Neural progenitor cell (in vitro differentiated cells): ENCODE measurements around the gene OR2T27. TPM values are rescaled to one million over a fixed set of nuclear protein-coding genes. Genes with fewer than 3 reads are reported as not detected.
"Not testable (repeated sequence)": the region's sequence is repeated elsewhere in the genome, so short reads cannot be mapped to it uniquely, and the experiment has no call there.

Source experiments
- DNase-seq: peaks from one replicate; pipeline ENCODE4 v3.0.0-alpha.2; 2016; ENCODE audit warnings: low spot score
- H2AFZ ChIP-seq: fragments of 200-600 bp; sonication (generic); replicated peaks from 2 replicates; pipeline ENCODE4 v1.6.1; 2016; ENCODE audit warnings: antibody characterized with exemption
- H3F3A ChIP-seq: fragments of 200-600 bp; sonication (generic); 2 replicates; pipeline ENCODE4 v1.6.1; 2016; ENCODE audit warnings: antibody characterized with exemption, low read depth
- H3K27ac ChIP-seq: fragments of 200-600 bp; sonication (generic); 2 replicates; pipeline ENCODE4 v1.5.1; 2016; ENCODE audit warnings: mild to moderate bottlenecking
- H3K27me3 ChIP-seq: fragments of 200-600 bp; sonication (generic); 2 replicates; pipeline ENCODE4 v1.6.1; 2016; ENCODE audit warnings: mild to moderate bottlenecking, moderate library complexity
- H3K36me3 ChIP-seq: fragments of 200-600 bp; sonication (generic); 2 replicates; pipeline ENCODE4 v1.5.1; 2016
- H3K4me1 ChIP-seq: fragments of 200-600 bp; sonication (generic); 2 replicates; pipeline ENCODE4 v1.6.1; 2016; ENCODE audit warnings: mixed run types
- H3K4me2 ChIP-seq: fragments of 200-600 bp; sonication (generic); 2 replicates; pipeline ENCODE4 v1.6.1; 2016
- H3K4me3 ChIP-seq: fragments of 200-600 bp; sonication (generic); 2 replicates; pipeline ENCODE4 v1.5.1; 2016
- H3K79me2 ChIP-seq: fragments of 200-600 bp; sonication (generic); 2 replicates; pipeline ENCODE4 v1.6.1; 2016; ENCODE audit warnings: low read depth
- H3K9ac ChIP-seq: fragments of 200-600 bp; sonication (generic); 2 replicates; pipeline ENCODE4 v1.6.1; 2016
- H3K9me3 ChIP-seq: fragments of 200-600 bp; sonication (generic); 2 replicates; pipeline ENCODE4 v1.5.1; 2016; ENCODE audit warnings: low read depth
- H4K20me1 ChIP-seq: fragments of 200-600 bp; sonication (generic); 2 replicates; pipeline ENCODE4 v1.6.1; 2016; ENCODE audit warnings: low read depth
- H3K27ac Mint-ChIP-seq: 3 replicates; pipeline ENCODE4 v1.8.0; 2021; ENCODE audit warnings: mixed read lengths
- H3K27me3 Mint-ChIP-seq: 2 replicates; pipeline ENCODE4 v1.8.0; 2022; ENCODE audit warnings: low read depth, mild to moderate bottlenecking, inconsistent platforms, moderate library complexity, mixed read lengths; ENCODE audit not compliant: insufficient read depth
- H3K36me3 Mint-ChIP-seq: 3 replicates; pipeline ENCODE4 v1.8.0; 2021; ENCODE audit warnings: mixed read lengths
- H3K4me1 Mint-ChIP-seq: 3 replicates; pipeline ENCODE4 v1.8.0; 2021; ENCODE audit warnings: mixed read lengths
- H3K4me3 Mint-ChIP-seq: 3 replicates; pipeline ENCODE4 v1.8.0; 2021; ENCODE audit warnings: mild to moderate bottlenecking, moderate library complexity, mixed read lengths
- H3K9me3 Mint-ChIP-seq: 3 replicates; pipeline ENCODE4 v1.8.0; 2020; ENCODE audit warnings: mixed read lengths
- EZH2 ChIP-seq: fragments of 200-600 bp; sonication (generic); IDR thresholded peaks from 2 replicates; pipeline ENCODE4 v1.6.1; 2017; ENCODE audit warnings: antibody characterized with exemption, mild to moderate bottlenecking, moderate library complexity
- EZH2phosphoT487 ChIP-seq: fragments of 200-600 bp; sonication (generic); IDR thresholded peaks from 2 replicates; pipeline ENCODE4 v1.6.1; 2017; ENCODE audit warnings: antibody characterized with exemption
- total RNA-seq: library from RNA; depleted of rRNA; stranded (reverse); fragments of >200 nt; gene quantifications from 2 replicates; pipeline ENCODE4 v1.2.3, GENCODE V29; 2015; ENCODE audit warnings: low replicate concordance
- TF ChIP-seq, protein P1 (sequence below): fragments of 200-600 bp; sonication (generic); IDR thresholded peaks from 2 replicates; pipeline ENCODE4 v1.5.1; 2017; ENCODE audit warnings: antibody characterized with exemption, mild to moderate bottlenecking

Gene OR2T27
- total RNA-seq, 1 donor from 2014 or later: not detected

DNA sequence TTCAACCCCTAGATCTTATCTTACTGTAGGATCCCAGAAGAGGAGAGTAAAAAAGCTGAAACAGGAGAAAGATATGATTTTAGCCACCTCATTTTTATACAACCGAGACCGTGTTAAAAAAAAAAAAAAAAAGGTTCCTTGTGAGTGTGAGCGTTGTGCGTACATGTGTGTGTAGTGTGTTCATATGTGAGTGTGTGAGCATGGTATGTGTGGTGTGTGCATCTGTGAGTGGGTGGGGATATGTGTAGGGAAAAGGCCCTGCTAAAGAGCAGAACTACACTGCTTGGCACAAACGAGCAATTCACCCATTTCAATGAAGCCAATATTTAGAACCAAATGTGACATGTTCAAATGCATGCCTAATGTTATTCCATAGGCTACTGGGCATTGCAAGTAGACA lies 13.7 kb downstream of the OR2T27 start:
- not testable (repeated sequence) for H3K4me1 Mint-ChIP-seq, H3K9me3 Mint-ChIP-seq, H3K4me3 ChIP-seq, H3K4me1 ChIP-seq, H3K4me3 Mint-ChIP-seq, H3K27me3 Mint-ChIP-seq, H3K79me2 ChIP-seq, H3K9me3 ChIP-seq, H3F3A ChIP-seq, H3K27ac ChIP-seq, H3K27ac Mint-ChIP-seq, H3K36me3 ChIP-seq, DNase-seq, H3K9ac ChIP-seq, H3K27me3 ChIP-seq, H4K20me1 ChIP-seq, H2AFZ ChIP-seq, H3K4me2 ChIP-seq, H3K36me3 Mint-ChIP-seq

DNA sequence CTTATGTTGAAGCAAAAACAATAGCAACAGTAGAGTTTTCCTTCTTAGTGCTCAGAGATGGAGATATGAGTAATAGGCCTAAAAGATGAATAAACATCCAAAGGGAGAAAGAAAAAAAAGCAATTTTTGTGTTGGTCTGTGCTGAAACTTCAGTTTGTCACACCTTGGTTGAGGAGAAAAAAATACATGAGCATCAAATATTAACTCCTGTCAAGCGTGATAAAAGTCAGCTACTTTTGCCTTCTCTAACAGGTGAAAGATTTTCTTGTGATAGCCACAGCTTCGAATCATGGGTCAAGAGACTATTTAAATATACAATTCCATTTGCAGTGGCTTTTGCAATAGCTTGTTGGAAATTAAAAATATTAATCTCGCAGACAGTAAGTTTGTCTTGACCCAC lies 14.4 kb downstream of the OR2T27 start:
- not testable (repeated sequence) for H3K4me2 ChIP-seq

DNA sequence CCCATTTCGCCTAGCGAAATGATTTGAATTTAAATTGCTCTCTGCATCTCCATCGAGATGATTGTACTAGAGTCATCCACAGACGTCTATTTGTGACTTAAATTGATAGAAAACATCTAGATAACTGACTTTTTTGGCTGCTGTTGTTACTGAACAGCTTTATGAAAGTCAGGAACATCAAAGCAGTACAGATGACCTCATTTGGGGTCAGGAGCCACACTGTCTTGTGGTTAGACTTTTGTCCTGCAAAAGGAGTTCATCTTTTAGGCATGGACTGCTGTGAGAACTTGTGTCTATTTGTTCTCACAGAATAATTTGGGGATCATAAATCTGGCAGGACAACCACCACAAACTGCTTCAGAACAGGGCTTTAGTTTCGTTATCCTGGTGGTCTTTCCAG lies 15.7 kb downstream of the OR2T27 start:
- H3K4me3 ChIP-seq, H3K27ac Mint-ChIP-seq, DNase-seq, H3K27me3 Mint-ChIP-seq, H3K9me3 Mint-ChIP-seq, H3K36me3 Mint-ChIP-seq, H3K4me1 Mint-ChIP-seq, H3K36me3 ChIP-seq, H3K4me2 ChIP-seq, H3K4me1 ChIP-seq, H3K4me3 Mint-ChIP-seq, H4K20me1 ChIP-seq, H3K79me2 ChIP-seq, H3K9ac ChIP-seq, H3F3A ChIP-seq, H3K9me3 ChIP-seq, H2AFZ ChIP-seq, H3K27me3 ChIP-seq, H3K27ac ChIP-seq: not testable (repeated sequence)

More for the DNA sequence above, 14.4 kb downstream of the OR2T27 start:
- H3K27ac Mint-ChIP-seq, H3K4me3 Mint-ChIP-seq, H3K4me1 ChIP-seq, H3K36me3 ChIP-seq, H3K27me3 Mint-ChIP-seq, H3K27me3 ChIP-seq, H3K4me1 Mint-ChIP-seq, DNase-seq, H3K79me2 ChIP-seq, H4K20me1 ChIP-seq, H3K4me3 ChIP-seq, H3K9me3 Mint-ChIP-seq, H2AFZ ChIP-seq, H3K27ac ChIP-seq, H3K9ac ChIP-seq, H3K9me3 ChIP-seq, H3K36me3 Mint-ChIP-seq, H3F3A ChIP-seq: not testable (repeated sequence)

DNA sequence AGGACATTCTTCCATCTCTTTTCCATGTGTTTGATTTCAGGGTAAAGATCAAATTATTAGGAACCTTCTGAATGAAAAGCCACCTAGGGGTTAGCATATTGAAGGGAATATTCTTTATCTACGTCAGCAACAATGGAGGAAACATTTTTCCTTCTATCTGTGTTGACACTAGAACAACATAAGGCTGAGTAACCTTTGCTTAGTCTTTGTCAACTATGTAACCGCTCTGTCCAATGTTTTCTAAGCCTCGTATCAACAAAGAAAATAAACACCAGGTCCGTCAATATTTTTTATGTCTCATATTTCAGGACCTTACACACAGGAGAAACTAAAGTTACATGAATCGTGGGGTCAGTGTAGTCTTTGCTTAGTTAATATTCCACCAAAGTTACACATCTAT lies 18.7 kb downstream of the OR2T27 start:
- not testable (repeated sequence) for H3K27ac ChIP-seq, H3K79me2 ChIP-seq, H3K27me3 ChIP-seq, H4K20me1 ChIP-seq, H3K4me3 Mint-ChIP-seq, H2AFZ ChIP-seq, H3K9me3 Mint-ChIP-seq, H3K4me2 ChIP-seq, H3F3A ChIP-seq, H3K27ac Mint-ChIP-seq, H3K27me3 Mint-ChIP-seq, DNase-seq, H3K9ac ChIP-seq, H3K36me3 ChIP-seq, H3K4me1 Mint-ChIP-seq, H3K4me1 ChIP-seq, H3K9me3 ChIP-seq, H3K36me3 Mint-ChIP-seq, H3K4me3 ChIP-seq

DNA sequence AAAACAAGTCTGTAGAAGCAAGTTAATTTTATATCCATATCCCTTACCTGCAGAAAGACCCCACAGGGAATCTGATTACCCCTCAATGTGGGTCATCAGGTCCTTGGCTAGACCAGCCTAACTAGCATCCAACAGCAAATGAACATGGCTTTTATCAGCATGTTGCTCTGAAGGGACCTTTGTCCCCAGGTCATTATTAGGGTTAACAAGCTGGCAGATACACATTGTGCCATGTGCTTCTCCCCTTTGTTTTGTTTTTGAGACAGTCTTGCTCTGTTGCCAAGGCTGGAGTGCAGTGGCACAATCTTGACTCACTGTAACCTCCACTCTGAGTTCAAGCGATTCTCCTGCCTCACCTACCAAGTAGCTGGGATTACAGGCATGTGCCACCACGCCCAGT lies 20.3 kb downstream of the OR2T27 start, which contains the start of gene OR2T11:
Gene OR2T11 (minus strand): TSS at position 101 of the 400 bp plus-strand sequence. CDS start 7,963 bp downstream, outside the sequence.
- H3K4me1 ChIP-seq, H3F3A ChIP-seq, H3K9ac ChIP-seq, H3K36me3 ChIP-seq, H4K20me1 ChIP-seq, H3K4me1 Mint-ChIP-seq, H3K9me3 Mint-ChIP-seq, H3K4me2 ChIP-seq, H3K79me2 ChIP-seq, H3K27me3 ChIP-seq, H3K4me3 Mint-ChIP-seq, H2AFZ ChIP-seq, H3K27ac Mint-ChIP-seq, H3K4me3 ChIP-seq, H3K27ac ChIP-seq, H3K9me3 ChIP-seq, H3K36me3 Mint-ChIP-seq, H3K27me3 Mint-ChIP-seq, DNase-seq: not testable (repeated sequence)

DNA sequence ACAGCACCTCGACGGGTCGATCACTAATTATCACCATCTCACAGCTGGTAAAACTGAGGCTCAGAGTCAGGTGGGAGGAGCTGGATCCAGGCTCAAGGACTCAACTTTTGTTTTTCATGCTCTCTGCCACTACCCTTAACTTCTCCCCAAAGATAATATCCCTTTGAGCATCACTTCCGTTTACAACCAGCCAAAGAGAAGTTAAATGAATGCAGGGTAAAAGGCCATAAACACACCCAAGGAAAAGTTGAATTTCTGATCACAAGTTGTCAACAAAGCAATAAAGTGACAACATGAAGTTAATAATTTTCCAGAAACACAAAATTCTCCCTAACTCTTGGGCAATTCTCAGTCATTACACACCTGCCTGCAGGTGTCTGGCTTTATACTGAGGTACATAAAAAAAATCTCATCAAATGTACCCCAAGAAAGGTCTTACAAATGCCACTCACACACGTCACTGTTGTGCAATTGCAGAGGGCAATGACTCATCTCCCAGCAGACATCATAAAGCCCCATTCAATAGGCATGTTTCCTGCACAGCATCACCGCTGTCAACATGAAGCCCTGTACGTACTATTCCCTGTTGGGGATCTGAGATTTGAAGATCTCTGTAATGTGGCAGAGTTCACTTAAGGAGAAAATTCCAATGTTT lies 23.8 kb downstream of the OR2T27 start:
- no peaks in the 10 kb centered on the region for H3K36me3 ChIP-seq
- peaks cover 7% of the 10 kb centered on the region for H3K9me3 Mint-ChIP-seq
- no peaks in the 10 kb centered on the region for H3K79me2 ChIP-seq
- no peak overlapping the region for H3K4me3 ChIP-seq
- no peak overlapping the region for H3K9ac ChIP-seq
- no peak overlapping the region for H3K27ac ChIP-seq
- no peak for TF ChIP-seq EZH2
- TF ChIP-seq, protein P1, sequence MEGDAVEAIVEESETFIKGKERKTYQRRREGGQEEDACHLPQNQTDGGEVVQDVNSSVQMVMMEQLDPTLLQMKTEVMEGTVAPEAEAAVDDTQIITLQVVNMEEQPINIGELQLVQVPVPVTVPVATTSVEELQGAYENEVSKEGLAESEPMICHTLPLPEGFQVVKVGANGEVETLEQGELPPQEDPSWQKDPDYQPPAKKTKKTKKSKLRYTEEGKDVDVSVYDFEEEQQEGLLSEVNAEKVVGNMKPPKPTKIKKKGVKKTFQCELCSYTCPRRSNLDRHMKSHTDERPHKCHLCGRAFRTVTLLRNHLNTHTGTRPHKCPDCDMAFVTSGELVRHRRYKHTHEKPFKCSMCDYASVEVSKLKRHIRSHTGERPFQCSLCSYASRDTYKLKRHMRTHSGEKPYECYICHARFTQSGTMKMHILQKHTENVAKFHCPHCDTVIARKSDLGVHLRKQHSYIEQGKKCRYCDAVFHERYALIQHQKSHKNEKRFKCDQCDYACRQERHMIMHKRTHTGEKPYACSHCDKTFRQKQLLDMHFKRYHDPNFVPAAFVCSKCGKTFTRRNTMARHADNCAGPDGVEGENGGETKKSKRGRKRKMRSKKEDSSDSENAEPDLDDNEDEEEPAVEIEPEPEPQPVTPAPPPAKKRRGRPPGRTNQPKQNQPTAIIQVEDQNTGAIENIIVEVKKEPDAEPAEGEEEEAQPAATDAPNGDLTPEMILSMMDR: no peak
- no peak for TF ChIP-seq EZH2phosphoT487
- no peaks in the 10 kb centered on the region for H3K4me1 ChIP-seq
- no peaks in the 10 kb centered on the region for H3K27me3 Mint-ChIP-seq
- no peak overlapping the region for H3K27ac Mint-ChIP-seq
- H3K4me2 ChIP-seq: no peak overlapping the region
- no peak overlapping the region for H3K4me3 Mint-ChIP-seq
- no peaks in the 10 kb centered on the region for H3K4me1 Mint-ChIP-seq
- no peaks in the 10 kb centered on the region for H3K36me3 Mint-ChIP-seq
- no peaks in the 10 kb centered on the region for H3K27me3 ChIP-seq
- H3F3A ChIP-seq: no peaks in the 10 kb centered on the region
- peaks cover 3% of the 10 kb centered on the region for H3K9me3 ChIP-seq
- no peaks in the 10 kb centered on the region for H4K20me1 ChIP-seq
- no peak overlapping the region for H2AFZ ChIP-seq
- no peak for DNase-seq
